GM12878 (cell line): Measurements from ENCODE around the gene IL1RL2.

Experiments
- BCL11A ChIP-seq: IDR thresholded peaks from 2 replicates; pipeline ENCODE4 v1.6.1; 2011; ENCODE audit warnings: low read depth, low read length
- CTCF ChIP-seq, 3 experiments: IDR thresholded peaks in 2 of 3; conservative IDR thresholded peaks in 1 of 3; 2 replicates each; pipeline ENCODE4 v1.5.1; 2011; ENCODE audit warnings: low read depth in 3 of 3, low read length in 3 of 3, mild to moderate bottlenecking in 3 of 3, control low read depth in 2 of 3, moderate library complexity in 2 of 3, inconsistent platforms in 1 of 3, mixed read lengths in 1 of 3; ENCODE audit not compliant: control insufficient read depth in 2 of 3, insufficient read depth in 1 of 3; ENCODE audit errors: extremely low read depth in 1 of 3
- EP300 ChIP-seq, 2 experiments: fragments of 150-350 bp in 1 of 2; IDR thresholded peaks; 2 replicates each; pipeline ENCODE4 v1.6.1; 2011 to 2012; ENCODE audit warnings: low read depth in 2 of 2, low read length in 2 of 2, borderline replicate concordance in 1 of 2, improper control_type of control experiment in 1 of 2, inconsistent platforms in 1 of 2; ENCODE audit not compliant: control insufficient read depth in 1 of 2
- EZH2 ChIP-seq: IDR thresholded peaks from 2 replicates; pipeline ENCODE4 v1.6.1; 2012; ENCODE audit warnings: low read depth, mild to moderate bottlenecking, control low read depth, inconsistent platforms, low read length, borderline replicate concordance; ENCODE audit not compliant: control insufficient read depth
- FOXM1 ChIP-seq: IDR thresholded peaks from 2 replicates; pipeline ENCODE4 v1.6.1; 2012; ENCODE audit warnings: low read depth, mild to moderate bottlenecking, inconsistent platforms, low read length, moderate library complexity
- POLR2A ChIP-seq: IDR thresholded peaks from 2 replicates; pipeline ENCODE4 v1.6.1; 2011; ENCODE audit warnings: low read depth, mild to moderate bottlenecking, low read length
- POLR2AphosphoS5 ChIP-seq: IDR thresholded peaks from 2 replicates; pipeline ENCODE4 v1.6.1; 2011; ENCODE audit warnings: mild to moderate bottlenecking, low read length, inconsistent platforms
- SMAD1 ChIP-seq: fragments of 450-650 bp; IDR thresholded peaks from 2 replicates; pipeline ENCODE4 v1.6.1; 2018; ENCODE audit warnings: mild to moderate bottlenecking, low read depth; ENCODE audit not compliant: partially characterized antibody
- ZNF274 ChIP-seq: IDR thresholded peaks from one replicate; pipeline ENCODE4 v1.8.0; 2011; ENCODE audit not compliant: insufficient read length, insufficient read depth
- TF ChIP-seq, protein P1 (sequence below): IDR thresholded peaks from 2 replicates; pipeline ENCODE4 v1.6.1; 2011; ENCODE audit warnings: borderline replicate concordance, low read depth, mild to moderate bottlenecking, moderate library complexity, low read length; ENCODE audit not compliant: insufficient read depth, poor library complexity, severe bottlenecking
- TF ChIP-seq, protein P2 (sequence below): fragments of 450-650 bp; formaldehyde crosslinking; IDR thresholded peaks from 2 replicates; pipeline ENCODE4 v1.4.0; 2020; ENCODE audit warnings: mild to moderate bottlenecking, moderate library complexity

DNA sequence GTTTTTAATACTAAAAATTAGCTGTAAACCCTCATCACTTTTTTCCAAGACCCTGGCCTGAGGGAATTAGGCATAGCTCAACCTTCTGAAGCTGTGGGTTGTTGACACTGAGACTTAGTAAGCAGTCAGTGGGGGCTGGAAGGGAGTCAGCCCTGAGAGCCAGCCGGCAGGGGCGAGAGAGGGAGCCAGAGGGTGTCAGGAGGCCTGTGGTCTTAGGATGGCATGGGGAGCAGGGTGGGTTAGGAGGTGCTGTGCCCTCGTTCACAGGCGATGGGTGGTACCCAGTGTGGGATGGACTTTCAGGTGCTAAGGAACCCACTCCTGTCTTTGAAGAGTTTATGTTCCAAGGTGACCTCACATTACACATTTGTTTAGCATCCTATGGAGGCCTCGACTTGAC lies 49.3 kb downstream of the IL1RL2 start:
- TF ChIP-seq EZH2, result no peak
- TF ChIP-seq EP300 (IDR thresholded peaks at IDR 0.05; ENCODE audit: borderline replicate concordance in 1 of 2, control insufficient read depth in 1 of 2, low read depth in 2 of 2, low read length in 2 of 2), result no peak
- TF ChIP-seq, protein P1, sequence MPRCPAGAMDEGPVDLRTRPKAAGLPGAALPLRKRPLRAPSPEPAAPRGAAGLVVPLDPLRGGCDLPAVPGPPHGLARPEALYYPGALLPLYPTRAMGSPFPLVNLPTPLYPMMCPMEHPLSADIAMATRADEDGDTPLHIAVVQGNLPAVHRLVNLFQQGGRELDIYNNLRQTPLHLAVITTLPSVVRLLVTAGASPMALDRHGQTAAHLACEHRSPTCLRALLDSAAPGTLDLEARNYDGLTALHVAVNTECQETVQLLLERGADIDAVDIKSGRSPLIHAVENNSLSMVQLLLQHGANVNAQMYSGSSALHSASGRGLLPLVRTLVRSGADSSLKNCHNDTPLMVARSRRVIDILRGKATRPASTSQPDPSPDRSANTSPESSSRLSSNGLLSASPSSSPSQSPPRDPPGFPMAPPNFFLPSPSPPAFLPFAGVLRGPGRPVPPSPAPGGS, result no peak
- TF ChIP-seq, protein P2, sequence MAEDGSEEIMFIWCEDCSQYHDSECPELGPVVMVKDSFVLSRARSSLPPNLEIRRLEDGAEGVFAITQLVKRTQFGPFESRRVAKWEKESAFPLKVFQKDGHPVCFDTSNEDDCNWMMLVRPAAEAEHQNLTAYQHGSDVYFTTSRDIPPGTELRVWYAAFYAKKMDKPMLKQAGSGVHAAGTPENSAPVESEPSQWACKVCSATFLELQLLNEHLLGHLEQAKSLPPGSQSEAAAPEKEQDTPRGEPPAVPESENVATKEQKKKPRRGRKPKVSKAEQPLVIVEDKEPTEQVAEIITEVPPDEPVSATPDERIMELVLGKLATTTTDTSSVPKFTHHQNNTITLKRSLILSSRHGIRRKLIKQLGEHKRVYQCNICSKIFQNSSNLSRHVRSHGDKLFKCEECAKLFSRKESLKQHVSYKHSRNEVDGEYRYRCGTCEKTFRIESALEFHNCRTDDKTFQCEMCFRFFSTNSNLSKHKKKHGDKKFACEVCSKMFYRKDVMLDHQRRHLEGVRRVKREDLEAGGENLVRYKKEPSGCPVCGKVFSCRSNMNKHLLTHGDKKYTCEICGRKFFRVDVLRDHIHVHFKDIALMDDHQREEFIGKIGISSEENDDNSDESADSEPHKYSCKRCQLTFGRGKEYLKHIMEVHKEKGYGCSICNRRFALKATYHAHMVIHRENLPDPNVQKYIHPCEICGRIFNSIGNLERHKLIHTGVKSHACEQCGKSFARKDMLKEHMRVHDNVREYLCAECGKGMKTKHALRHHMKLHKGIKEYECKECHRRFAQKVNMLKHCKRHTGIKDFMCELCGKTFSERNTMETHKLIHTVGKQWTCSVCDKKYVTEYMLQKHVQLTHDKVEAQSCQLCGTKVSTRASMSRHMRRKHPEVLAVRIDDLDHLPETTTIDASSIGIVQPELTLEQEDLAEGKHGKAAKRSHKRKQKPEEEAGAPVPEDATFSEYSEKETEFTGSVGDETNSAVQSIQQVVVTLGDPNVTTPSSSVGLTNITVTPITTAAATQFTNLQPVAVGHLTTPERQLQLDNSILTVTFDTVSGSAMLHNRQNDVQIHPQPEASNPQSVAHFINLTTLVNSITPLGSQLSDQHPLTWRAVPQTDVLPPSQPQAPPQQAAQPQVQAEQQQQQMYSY (CRISPR knock-in tag), result no peak
- no peak for TF ChIP-seq BCL11A
- no peak for TF ChIP-seq POLR2A
- TF ChIP-seq FOXM1, result no peak
- no peak for TF ChIP-seq ZNF274
- no peak for TF ChIP-seq SMAD1
- TF ChIP-seq CTCF (IDR thresholded peaks at IDR 0.05 in 2 of 3, conservative IDR thresholded peaks at IDR 0.05 in 1 of 3; ENCODE audit: control insufficient read depth in 2 of 3, extremely low read depth in 1 of 3, insufficient read depth in 1 of 3, low read depth in 3 of 3, low read length in 3 of 3), result no peak
- TF ChIP-seq POLR2AphosphoS5, result no peak
